A549 (cell line): ENCODE results near the gene GRK4. TPM values are rescaled to one million over a fixed set of nuclear protein-coding genes. Genes with fewer than 3 reads are reported as not detected.

Experiments used
- ATAC-seq, 2 experiments: fragments of 200-7000 bp in 1 of 2; fragments of >200 bp in 1 of 2; cut with Nextera tagmentation in 1 of 2; cut with Tn5 transposase in 1 of 2; 3 replicates each; pipeline versions ENCODE4 v1.8.0 to v1.9.1; 2018 to 2020; ENCODE audit warnings: mild to moderate bottlenecking in 1 of 2, moderate library complexity in 1 of 2
- CTCF ChIA-PET: fragments of 300-600 bp; sonication (Branson Sonifier 250); formaldehyde crosslinking; extraction: SDS; loops from one replicate; lab custom pipeline; 2021; ENCODE audit warnings: antibody characterized with exemption, inconsistent platforms; lab: Yijun Ruan, JAX
- POLR2A ChIA-PET: fragments of 350-600 bp; formaldehyde crosslinking; extraction: SDS; loops from one replicate; lab custom pipeline; 2021; ENCODE audit warnings: antibody characterized with exemption, inconsistent platforms; lab: Yijun Ruan, JAX
- DNase-seq, 2 experiments: peaks; one replicate each; pipeline versions ENCODE4 v3.0.0 to v3.0.0-alpha.2; 2011 to 2016; ENCODE audit warnings: low read depth in 1 of 2, low spot score in 1 of 2
- FAIRE-seq: peaks from 2 replicates; lab custom pipeline; 2011; peaks lifted over from hg19 to GRCh38; lab: Jason Lieb, UNC
- H3K27ac ChIP-seq, 2 experiments: fragments of >200 bp; sonication (Bioruptor Twin); formaldehyde crosslinking; 3 replicates each; pipeline ENCODE4 v1.5.1; 2016 to 2017
- H3K4me1 ChIP-seq: fragments of >200 bp; sonication (Bioruptor Twin); formaldehyde crosslinking; 3 replicates; pipeline ENCODE4 v1.6.1; 2016
- H3K4me2 ChIP-seq: fragments of >200 bp; sonication (Bioruptor Twin); formaldehyde crosslinking; 3 replicates; pipeline ENCODE4 v1.6.1; 2016
- H3K4me3 ChIP-seq: fragments of >200 bp; sonication (Bioruptor Twin); formaldehyde crosslinking; 3 replicates; pipeline ENCODE4 v1.5.1; 2016
- H3K9me3 ChIP-seq: fragments of >200 bp; sonication (Bioruptor Twin); formaldehyde crosslinking; 3 replicates; pipeline ENCODE4 v1.6.1; 2016
- BHLHE40 ChIP-seq: IDR thresholded peaks from 2 replicates; pipeline ENCODE4 v1.6.1; 2012; ENCODE audit warnings: low read depth, low read length, inconsistent platforms
- CBX2 ChIP-seq: fragments of 200-600 bp; sonication (generic); IDR thresholded peaks from 2 replicates; pipeline ENCODE4 v1.6.1; 2016; ENCODE audit warnings: low read depth, mild to moderate bottlenecking, borderline replicate concordance
- CEBPB ChIP-seq, 2 experiments: fragments of >200 bp in 1 of 2; sonication (Bioruptor Twin) in 1 of 2; formaldehyde crosslinking in 1 of 2; IDR thresholded peaks; 2 replicates each; pipeline ENCODE4 v1.6.1; 2012 to 2016
- CHD2 ChIP-seq: fragments of 150-350 bp; IDR thresholded peaks from 2 replicates; pipeline ENCODE4 v1.6.1; 2014; ENCODE audit warnings: low read length; ENCODE audit not compliant: partially characterized antibody
- CHD4 ChIP-seq: fragments of 200-600 bp; sonication (generic); IDR thresholded peaks from 2 replicates; pipeline ENCODE4 v1.6.1; 2016; ENCODE audit warnings: antibody characterized with exemption, mild to moderate bottlenecking, borderline replicate concordance
- EHF ChIP-seq: fragments of 250-450 bp; sonication (Bioruptor Pico); IDR thresholded peaks from 2 replicates; pipeline ENCODE4 v1.5.0; 2020; ENCODE audit warnings: mild to moderate bottlenecking
- EP300 ChIP-seq, 2 experiments: fragments of >200 bp; sonication (Bioruptor Twin); formaldehyde crosslinking; IDR thresholded peaks; 2 replicates in 1 of 2; 3 replicates in 1 of 2; pipeline ENCODE4 v1.6.1; 2016 to 2017
- FOXS1 ChIP-seq: fragments of 250-450 bp; sonication (Bioruptor Pico); IDR thresholded peaks from 2 replicates; pipeline ENCODE4 v1.5.0; 2020; ENCODE audit warnings: mild to moderate bottlenecking, moderate library complexity
- GATA3 ChIP-seq: IDR thresholded peaks from 2 replicates; pipeline ENCODE4 v1.6.1; 2012; ENCODE audit warnings: borderline replicate concordance
- HDAC2 ChIP-seq: fragments of 200-600 bp; sonication (generic); IDR thresholded peaks from 2 replicates; pipeline ENCODE4 v1.6.1; 2016
- HES2 ChIP-seq: fragments of >200 bp; sonication (Bioruptor Twin); formaldehyde crosslinking; IDR thresholded peaks from 2 replicates; pipeline ENCODE4 v1.6.1; 2016
- HEYL ChIP-seq: fragments of 250-450 bp; sonication (Bioruptor Pico); IDR thresholded peaks from 2 replicates; pipeline ENCODE4 v1.8.0; 2021; ENCODE audit warnings: mild to moderate bottlenecking, moderate library complexity
- HOXA7 ChIP-seq: fragments of 250-450 bp; sonication (Bioruptor Pico); IDR thresholded peaks from 2 replicates; pipeline ENCODE4 v1.5.0; 2020; ENCODE audit warnings: mild to moderate bottlenecking, moderate library complexity
- KDM1A ChIP-seq: fragments of 200-600 bp; sonication (generic); IDR thresholded peaks from 2 replicates; pipeline ENCODE4 v1.6.1; 2016; ENCODE audit warnings: low read depth, mild to moderate bottlenecking
- KDM5A ChIP-seq: fragments of 200-600 bp; sonication (generic); IDR thresholded peaks from 2 replicates; pipeline ENCODE4 v1.6.1; 2016; ENCODE audit warnings: antibody characterized with exemption, mild to moderate bottlenecking
- MAZ ChIP-seq: fragments of 150-350 bp; IDR thresholded peaks from 2 replicates; pipeline ENCODE4 v1.6.1; 2014; ENCODE audit warnings: antibody characterized with exemption, low read depth, low read length, borderline replicate concordance
- NFE2L2 ChIP-seq: fragments of 150-350 bp; conservative IDR thresholded peaks from 2 replicates; pipeline ENCODE4 v1.6.1; 2014; ENCODE audit warnings: low read length
- PBX3 ChIP-seq: IDR thresholded peaks from 2 replicates; pipeline ENCODE4 v1.6.1; 2012
- PHF8 ChIP-seq: fragments of 200-600 bp; sonication (generic); IDR thresholded peaks from 2 replicates; pipeline ENCODE4 v1.6.1; 2016; ENCODE audit warnings: low read depth, mild to moderate bottlenecking, antibody characterized with exemption, moderate library complexity, borderline replicate concordance
- RAD21 ChIP-seq, 2 experiments: fragments of >200 bp in 1 of 2; sonication (Bioruptor Twin) in 1 of 2; formaldehyde crosslinking in 1 of 2; IDR thresholded peaks in 1 of 2; conservative IDR thresholded peaks in 1 of 2; 2 replicates in 1 of 2; 3 replicates in 1 of 2; pipeline ENCODE4 v1.6.1; 2012 to 2018; ENCODE audit warnings: inconsistent platforms in 1 of 2
- RCOR1 ChIP-seq: fragments of 150-350 bp; IDR thresholded peaks from 2 replicates; pipeline ENCODE4 v1.6.1; 2014; ENCODE audit warnings: antibody characterized with exemption, low read length, low read depth
- RFX5 ChIP-seq: fragments of 450-650 bp; IDR thresholded peaks from 2 replicates; pipeline ENCODE4 v1.7.1; 2014; ENCODE audit warnings: antibody characterized with exemption, mild to moderate bottlenecking, moderate library complexity
- USF2 ChIP-seq: fragments of 450-650 bp; IDR thresholded peaks from 2 replicates; pipeline ENCODE4 v1.6.1; 2014; ENCODE audit warnings: antibody characterized with exemption
- WGBS: methylation state at CpG from one replicate; pipeline ENCODE4 v1.1.6; 2017; ENCODE audit errors: missing lambda C conversion rate; 5-methylcytosine and 5-hydroxymethylcytosine counted together
- polyA plus RNA-seq, 4 experiments: library from polyadenylated mRNA; depleted of rRNA in 3 of 4; stranded (reverse); fragments of >200 nt; fragmentation: RNase III in 1 of 4; extraction: RNeasy Plus Mini Kit Qiagen cat#74134 plus additional on column Dnase treatment in 1 of 4; gene quantifications; 2 replicates in 3 of 4; 3 replicates in 1 of 4; pipeline ENCODE4 v1.2.3, GENCODE V29; 2011 to 2017
- TF ChIP-seq, protein P1 (sequence below): IDR thresholded peaks from 2 replicates; pipeline ENCODE4 v1.6.1; 2012; ENCODE audit warnings: low read depth, borderline replicate concordance
- TF ChIP-seq, protein P2 (sequence below): fragments of 200-600 bp; sonication (generic); IDR thresholded peaks from 2 replicates; pipeline ENCODE4 v1.6.1; 2016; ENCODE audit warnings: antibody characterized with exemption, mild to moderate bottlenecking, moderate library complexity

GRK4 gene
- polyA plus RNA-seq, 2 of the 4 experiments (the other 2 are of a cell fraction): 0.76 to 0.96 TPM

DNA sequence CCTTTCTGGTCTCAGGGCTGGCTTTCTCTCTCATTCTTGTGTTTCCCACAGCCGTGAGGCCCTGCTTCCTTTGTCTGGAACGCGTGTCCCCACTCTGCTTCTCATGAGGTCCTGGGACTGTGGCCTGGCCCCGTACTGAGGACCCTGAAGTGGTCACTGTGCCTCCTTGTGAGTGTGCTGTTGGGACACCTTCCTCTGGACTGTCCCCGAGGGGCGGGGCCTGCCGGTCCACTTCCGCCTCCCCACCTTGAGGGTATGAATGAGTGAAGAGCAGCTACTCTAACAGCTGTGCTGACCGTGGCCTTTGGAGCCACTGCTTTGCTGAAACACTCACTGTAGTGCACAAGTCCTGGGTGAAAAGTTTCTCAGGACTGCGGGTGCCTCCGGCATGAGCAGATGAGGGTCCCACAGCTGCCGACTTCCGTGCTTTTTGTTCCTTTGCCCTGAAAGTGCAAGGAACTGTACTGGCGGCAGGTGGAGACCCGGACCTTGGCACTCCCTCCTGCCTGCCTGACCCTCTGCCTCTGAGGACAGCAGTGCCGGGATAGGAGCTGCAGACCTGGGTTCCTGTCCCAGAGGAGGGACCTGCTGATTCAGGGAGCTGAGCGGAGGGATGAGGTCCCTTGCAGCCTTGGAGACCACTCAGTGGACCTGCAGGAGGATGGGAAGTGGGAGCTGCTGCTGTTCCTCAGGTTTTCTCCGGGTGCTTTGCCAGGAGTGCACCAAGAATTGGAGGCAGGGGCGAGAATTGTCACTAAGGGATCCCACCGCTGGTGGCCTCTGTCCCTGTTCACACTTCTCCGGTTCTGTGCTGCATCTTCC lies 73.0 kb downstream of the GRK4 start (continued):
- TF ChIP-seq RFX5 (no peak), MAZ (no peak), HDAC2 (no peak), CHD4 (no peak), CEBPB (IDR thresholded peaks at IDR 0.05) (no peak)

GRCh38 chr4:3037957-3038461 lies 74.6 kb downstream of the GRK4 start:
- ChIA-PET POLR2A (interaction anchor here (0.7 kb wide), 1 partner anchor 15 kb away, joined by 3 read pairs; no protein-coding TSS in a partner anchor), CTCF (interaction anchor here (0.7 to 2.7 kb wide), 9 partner anchors 9 to 275 kb away, joined by 3 to 11 read pairs (median 3); no protein-coding TSS in a partner anchor)
- no peak overlapping the region for H3K27ac ChIP-seq
- TF ChIP-seq HOXA7 (CRISPR knock-in tag) (no peak), CBX2 (no peak), FOXS1 (CRISPR knock-in tag) (no peak), USF2 (no peak), EP300 (IDR thresholded peaks at IDR 0.05) (no peak), BHLHE40 (no peak), KDM5A (no peak), RAD21 (conservative IDR thresholded peaks at IDR 0.05 in 1 of 2, IDR thresholded peaks at IDR 0.05 in 1 of 2) (no peak), PHF8 (no peak), CHD2 (no peak), HEYL (CRISPR knock-in tag) (no peak), KDM1A (no peak), NFE2L2 (no peak)
- TF ChIP-seq, protein P1, sequence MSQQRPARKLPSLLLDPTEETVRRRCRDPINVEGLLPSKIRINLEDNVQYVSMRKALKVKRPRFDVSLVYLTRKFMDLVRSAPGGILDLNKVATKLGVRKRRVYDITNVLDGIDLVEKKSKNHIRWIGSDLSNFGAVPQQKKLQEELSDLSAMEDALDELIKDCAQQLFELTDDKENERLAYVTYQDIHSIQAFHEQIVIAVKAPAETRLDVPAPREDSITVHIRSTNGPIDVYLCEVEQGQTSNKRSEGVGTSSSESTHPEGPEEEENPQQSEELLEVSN: no peak
- H3K4me1 ChIP-seq: no peaks in the 10 kb centered on the region
- no peak for ATAC-seq
- DNase-seq: no peak
- H3K9me3 ChIP-seq: no peaks in the 10 kb centered on the region
- no peak overlapping the region; the same call in 2 of the 3 replicates for H3K4me2 ChIP-seq
- H3K4me3 ChIP-seq: no peak overlapping the region
- 31% methylated on average over 4 of the region's 6 CpGs for WGBS
- FAIRE-seq: no peak

- no peaks in the 10 kb centered on the region for H3K4me1 ChIP-seq
- FAIRE-seq (no peak), ATAC-seq (no peak), DNase-seq (no peak)
- no peaks in the 10 kb centered on the region for H3K9me3 ChIP-seq
- H3K27ac ChIP-seq: no peak overlapping the region
- 64% methylated on average over 8 of the region's 8 CpGs for WGBS
- H3K4me3 ChIP-seq: no peak overlapping the region
- POLR2A ChIA-PET: no interaction called here
- no peak overlapping the region for H3K4me2 ChIP-seq
- CTCF ChIA-PET: interaction anchor here (0.6 to 0.7 kb wide), 2 partner anchors 276 to 663 kb away, joined by 3 read pairs; no protein-coding TSS in a partner anchor
- TF ChIP-seq GATA3: no peak
- no peak for TF ChIP-seq PBX3
- no peak for TF ChIP-seq KDM5A
- TF ChIP-seq HES2: no peak
- TF ChIP-seq HDAC2: no peak
- TF ChIP-seq, protein P2, sequence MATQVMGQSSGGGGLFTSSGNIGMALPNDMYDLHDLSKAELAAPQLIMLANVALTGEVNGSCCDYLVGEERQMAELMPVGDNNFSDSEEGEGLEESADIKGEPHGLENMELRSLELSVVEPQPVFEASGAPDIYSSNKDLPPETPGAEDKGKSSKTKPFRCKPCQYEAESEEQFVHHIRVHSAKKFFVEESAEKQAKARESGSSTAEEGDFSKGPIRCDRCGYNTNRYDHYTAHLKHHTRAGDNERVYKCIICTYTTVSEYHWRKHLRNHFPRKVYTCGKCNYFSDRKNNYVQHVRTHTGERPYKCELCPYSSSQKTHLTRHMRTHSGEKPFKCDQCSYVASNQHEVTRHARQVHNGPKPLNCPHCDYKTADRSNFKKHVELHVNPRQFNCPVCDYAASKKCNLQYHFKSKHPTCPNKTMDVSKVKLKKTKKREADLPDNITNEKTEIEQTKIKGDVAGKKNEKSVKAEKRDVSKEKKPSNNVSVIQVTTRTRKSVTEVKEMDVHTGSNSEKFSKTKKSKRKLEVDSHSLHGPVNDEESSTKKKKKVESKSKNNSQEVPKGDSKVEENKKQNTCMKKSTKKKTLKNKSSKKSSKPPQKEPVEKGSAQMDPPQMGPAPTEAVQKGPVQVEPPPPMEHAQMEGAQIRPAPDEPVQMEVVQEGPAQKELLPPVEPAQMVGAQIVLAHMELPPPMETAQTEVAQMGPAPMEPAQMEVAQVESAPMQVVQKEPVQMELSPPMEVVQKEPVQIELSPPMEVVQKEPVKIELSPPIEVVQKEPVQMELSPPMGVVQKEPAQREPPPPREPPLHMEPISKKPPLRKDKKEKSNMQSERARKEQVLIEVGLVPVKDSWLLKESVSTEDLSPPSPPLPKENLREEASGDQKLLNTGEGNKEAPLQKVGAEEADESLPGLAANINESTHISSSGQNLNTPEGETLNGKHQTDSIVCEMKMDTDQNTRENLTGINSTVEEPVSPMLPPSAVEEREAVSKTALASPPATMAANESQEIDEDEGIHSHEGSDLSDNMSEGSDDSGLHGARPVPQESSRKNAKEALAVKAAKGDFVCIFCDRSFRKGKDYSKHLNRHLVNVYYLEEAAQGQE: no peak
- TF ChIP-seq RCOR1: no peak
- TF ChIP-seq, protein P1: no peak
- TF ChIP-seq EHF: no peak
Measured at GRCh38 chr4:3039706-3040366, 76.5 kb downstream of the GRK4 start.
